BJ (cell line): ENCODE data around the gene FREY1. TPM values are rescaled to one million over a fixed set of nuclear protein-coding genes. Genes with fewer than 3 reads are reported as not detected.

Experiments
- CTCF ChIA-PET: fragments of 350-600 bp; formaldehyde crosslinking; extraction: SDS; loops from one replicate; lab custom pipeline; 2021; ENCODE audit warnings: antibody characterized with exemption, inconsistent platforms; lab: Yijun Ruan, JAX
- POLR2A ChIA-PET: fragments of 300-600 bp; sonication (Branson Sonifier 250); formaldehyde crosslinking; extraction: SDS; loops from one replicate; lab custom pipeline; 2021; ENCODE audit warnings: antibody characterized with exemption; lab: Charles Lee
- DNase-seq: peaks from one replicate; pipeline ENCODE4 v3.0.0-alpha.2; 2011; ENCODE audit warnings: low read depth
- H3K27me3 ChIP-seq: 2 replicates; pipeline ENCODE4 v1.6.0; 2011; ENCODE audit warnings: low read length; ENCODE audit not compliant: control insufficient read depth, insufficient read depth
- H3K36me3 ChIP-seq: 2 replicates; pipeline ENCODE4 v1.5.1; 2011; ENCODE audit warnings: low read length; ENCODE audit not compliant: control insufficient read depth, insufficient read depth
- H3K4me3 ChIP-seq: 2 replicates; pipeline ENCODE4 v1.5.1; 2011; ENCODE audit warnings: low read depth, mild to moderate bottlenecking, control low read depth, low read length
- polyA plus RNA-seq: library from polyadenylated mRNA; depleted of rRNA; stranded (reverse); fragments of >200 nt; gene quantifications from 2 replicates; pipeline ENCODE4 v1.2.3, GENCODE V29; 2011
- TF ChIP-seq, protein P1 (sequence below): IDR thresholded peaks from 2 replicates; pipeline ENCODE4 v1.5.1; 2011; ENCODE audit warnings: low read depth, mild to moderate bottlenecking, control low read depth, inconsistent platforms, low read length, moderate library complexity; ENCODE audit not compliant: insufficient read depth

The FREY1 gene
- polyA plus RNA-seq, 1 experiment, result 0.33 TPM

GRCh38 chr11:45884596-45885185, 22.4 kb downstream of the FREY1 start:
- Histone ChIP-seq H3K27me3 (peaks cover 3% of the 10 kb centered on the region; the same call in 1 of the 2 replicates), H3K4me3 (no peak overlapping the region), H3K36me3 (peaks cover 3% of the 10 kb centered on the region)
- ChIA-PET CTCF (interaction anchor here (5.2 kb wide), 1 partner anchor 11 kb away, joined by 30 read pairs; no protein-coding TSS in a partner anchor), POLR2A (no interaction called here)
- no peak for DNase-seq
- TF ChIP-seq, protein P1, sequence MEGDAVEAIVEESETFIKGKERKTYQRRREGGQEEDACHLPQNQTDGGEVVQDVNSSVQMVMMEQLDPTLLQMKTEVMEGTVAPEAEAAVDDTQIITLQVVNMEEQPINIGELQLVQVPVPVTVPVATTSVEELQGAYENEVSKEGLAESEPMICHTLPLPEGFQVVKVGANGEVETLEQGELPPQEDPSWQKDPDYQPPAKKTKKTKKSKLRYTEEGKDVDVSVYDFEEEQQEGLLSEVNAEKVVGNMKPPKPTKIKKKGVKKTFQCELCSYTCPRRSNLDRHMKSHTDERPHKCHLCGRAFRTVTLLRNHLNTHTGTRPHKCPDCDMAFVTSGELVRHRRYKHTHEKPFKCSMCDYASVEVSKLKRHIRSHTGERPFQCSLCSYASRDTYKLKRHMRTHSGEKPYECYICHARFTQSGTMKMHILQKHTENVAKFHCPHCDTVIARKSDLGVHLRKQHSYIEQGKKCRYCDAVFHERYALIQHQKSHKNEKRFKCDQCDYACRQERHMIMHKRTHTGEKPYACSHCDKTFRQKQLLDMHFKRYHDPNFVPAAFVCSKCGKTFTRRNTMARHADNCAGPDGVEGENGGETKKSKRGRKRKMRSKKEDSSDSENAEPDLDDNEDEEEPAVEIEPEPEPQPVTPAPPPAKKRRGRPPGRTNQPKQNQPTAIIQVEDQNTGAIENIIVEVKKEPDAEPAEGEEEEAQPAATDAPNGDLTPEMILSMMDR, result no peak

- Histone ChIP-seq H3K36me3 (peaks cover 7% of the 10 kb centered on the region), H3K4me3 (no peak overlapping the region), H3K27me3 (peaks cover 2% of the 10 kb centered on the region; the same call in 1 of the 2 replicates)
- no peak for DNase-seq
- TF ChIP-seq, protein P1, result no peak
- CTCF ChIA-PET, result interaction anchor here (1.2 to 5.2 kb wide), 2 partner anchors 9 to 24 kb away, joined by 4 to 30 read pairs; no protein-coding TSS in a partner anchor
- POLR2A ChIA-PET, result no interaction called here
Measured at GRCh38 chr11:45881708-45882368, 25.2 kb downstream of the FREY1 start.

DNA sequence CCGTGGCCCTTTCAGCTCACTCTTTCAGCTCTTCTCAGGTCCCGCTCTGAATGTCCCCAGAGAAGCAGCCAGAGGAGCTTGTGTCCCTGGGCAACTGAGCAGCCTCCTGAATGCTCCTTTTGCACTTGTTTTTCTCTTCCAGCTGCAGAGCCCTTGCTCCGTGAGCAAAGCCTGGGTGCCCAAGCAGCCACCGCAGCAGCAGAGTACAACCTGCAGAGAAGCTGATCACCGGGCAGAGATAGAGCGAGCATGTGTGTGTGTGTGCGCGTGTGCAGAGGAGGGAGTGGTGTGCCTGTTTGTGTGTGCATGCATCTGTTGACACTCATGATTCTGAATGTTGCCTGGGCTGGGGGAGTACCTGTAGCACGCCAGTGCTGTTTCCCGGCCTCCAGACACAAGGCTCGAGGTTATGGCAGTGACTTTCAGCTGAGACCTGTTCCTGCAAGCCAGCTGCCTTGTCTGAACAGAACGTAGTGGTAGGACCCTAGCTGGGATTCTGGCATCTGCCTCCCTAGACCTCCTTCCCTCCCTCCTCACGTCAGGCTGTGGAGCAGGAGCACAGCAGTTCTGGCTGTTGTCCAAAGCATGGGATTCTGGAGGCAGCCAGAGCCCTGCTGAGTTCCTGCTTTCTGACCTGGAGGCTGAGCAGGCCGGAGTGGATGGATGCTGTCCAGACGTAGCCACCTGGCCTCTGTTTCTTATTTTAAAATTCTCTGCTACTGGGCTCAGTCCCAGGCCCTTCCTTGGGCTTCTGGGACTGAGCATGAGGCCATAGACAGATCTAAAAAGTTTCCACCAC, 26.1 kb downstream of the FREY1 start:
- CTCF ChIA-PET, result interaction anchor here (0.6 to 5.2 kb wide), 4 partner anchors 8 to 112 kb away, joined by 3 to 30 read pairs (median 4); no protein-coding TSS in a partner anchor

GRCh38 chr11:45879803-45880686, 27.0 kb downstream of the FREY1 start:
- ChIA-PET POLR2A (no interaction called here), CTCF (interaction anchor here (0.6 to 5.2 kb wide), 3 partner anchors 7 to 113 kb away, joined by 3 to 30 read pairs (median 3); no protein-coding TSS in a partner anchor)
- peaks cover 9% of the 10 kb centered on the region for H3K36me3 ChIP-seq
- TF ChIP-seq, protein P1, result no peak
- no peaks in the 10 kb centered on the region for H3K27me3 ChIP-seq
- no peak overlapping the region for H3K4me3 ChIP-seq
- DNase-seq, result no peak

More for the DNA sequence above, 26.1 kb downstream of the FREY1 start:
- DNase-seq, result no peak
- TF ChIP-seq, protein P1, result no peak
- H3K4me3 ChIP-seq, result no peak overlapping the region
- POLR2A ChIA-PET, result no interaction called here
- peaks cover 7% of the 10 kb centered on the region for H3K36me3 ChIP-seq
- H3K27me3 ChIP-seq, result no peaks in the 10 kb centered on the region
